Small intestine (tissue), 7 donors: ENCODE measurements around the gene CD300A. TPM values are rescaled to one million over a fixed set of nuclear protein-coding genes. Genes with fewer than 3 reads are reported as not detected.

Source experiments
- DNase-seq, 2 donors: peaks; one replicate each; pipeline versions ENCODE4 v3.0.0 to v3.0.0-alpha.2; 2013
- FAIRE-seq: peaks from 2 replicates; lab custom pipeline; 2012; peaks lifted over from hg19 to GRCh38; lab: Jason Lieb, UNC
- H3K27ac ChIP-seq, 3 donors: one replicate each; pipeline ENCODE4 v1.5.1; 2013; ENCODE audit warnings: low read length in 2 of 3, mild to moderate bottlenecking in 2 of 3, control low read depth in 1 of 3, inconsistent platforms in 1 of 3, low read depth in 1 of 3, moderate library complexity in 1 of 3
- H3K27me3 ChIP-seq, 3 donors: one replicate each; pipeline ENCODE4 v1.6.1; 2013; ENCODE audit warnings: low read length in 3 of 3, inconsistent platforms in 1 of 3; ENCODE audit not compliant: control insufficient read depth in 3 of 3, insufficient read depth in 3 of 3
- H3K36me3 ChIP-seq, 3 donors: one replicate each; pipeline ENCODE4 v1.6.1; 2013; ENCODE audit warnings: low read length in 3 of 3, inconsistent platforms in 1 of 3, low read depth in 1 of 3, mild to moderate bottlenecking in 1 of 3, moderate library complexity in 1 of 3; ENCODE audit not compliant: control insufficient read depth in 3 of 3, insufficient read depth in 2 of 3
- H3K4me1 ChIP-seq, 3 donors: one replicate each; pipeline ENCODE4 v1.6.1; 2013; ENCODE audit warnings: low read length in 2 of 3, inconsistent platforms in 1 of 3, low read depth in 1 of 3, mild to moderate bottlenecking in 1 of 3, moderate library complexity in 1 of 3; ENCODE audit not compliant: control insufficient read depth in 3 of 3, insufficient read depth in 2 of 3
- H3K4me3 ChIP-seq, 3 donors: one replicate each; pipeline ENCODE4 v1.5.1; 2013; ENCODE audit warnings: low read length in 3 of 3, control low read depth in 1 of 3, inconsistent platforms in 1 of 3, low read depth in 1 of 3, mild to moderate bottlenecking in 1 of 3, moderate library complexity in 1 of 3
- H3K9me3 ChIP-seq, 2 donors: one replicate each; pipeline ENCODE4 v1.6.1; 2013; ENCODE audit warnings: low read depth in 1 of 2, low read length in 1 of 2; ENCODE audit not compliant: control insufficient read depth in 2 of 2, insufficient read depth in 1 of 2
- WGBS, 3 donors: extraction: QIAGEN DNeasy Blood & Tissue Kit; methylation state at CpG; one replicate each; pipeline ENCODE4 v1.1.7; 2013; 5-methylcytosine and 5-hydroxymethylcytosine counted together
- polyA plus RNA-seq, 4 donors: library from polyadenylated mRNA; stranded (reverse) in 3 of 4; unstranded in 1 of 4; fragments of 200-250 nt in 3 of 4; fragments of 120-200 nt in 1 of 4; gene quantifications; one replicate each; pipeline versions ENCODE4 v1.2.1 to v1.2.3, GENCODE V29; 2013
- donor health status: healthy with polysubstance abuse.
- donor health status: control.
- donor health status: control.
- donor health status: Bipolar disorder and iron deficiency.
- donor health status: healthy.

CD300A gene
- polyA plus RNA-seq, 4 donors: 1.1 to 5.9 (median 5.4) TPM

DNA sequence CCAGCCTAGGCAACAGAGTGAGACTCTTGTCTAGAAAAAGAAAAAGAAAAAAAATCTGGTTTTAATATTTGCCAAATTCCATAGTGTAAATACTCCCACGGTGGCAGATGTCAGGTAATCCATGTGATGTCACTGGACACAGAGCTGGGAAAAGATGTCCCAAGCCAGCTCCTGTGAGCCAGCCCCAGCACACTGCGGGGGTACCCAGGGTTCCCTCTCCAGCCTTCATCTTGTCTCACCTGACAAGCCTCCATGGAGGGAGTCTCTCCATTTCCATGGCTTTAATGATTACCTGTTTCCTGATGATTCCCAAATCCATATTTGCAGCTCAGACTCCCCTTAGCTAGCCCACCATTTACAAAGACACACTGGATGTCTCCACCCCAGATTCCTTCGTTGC lies 60.2 kb downstream of the CD300A start:
- no peak overlapping the region for H3K4me3 ChIP-seq
- no peaks in the 10 kb centered on the region for H3K36me3 ChIP-seq
- H3K9me3 ChIP-seq: peaks cover 0 to 6% of the 10 kb centered on the region in 2 donors
- 59 to 66% (median 62%) methylated on average over 3 of the region's 3 CpGs for WGBS, 3 donors
- no peak for FAIRE-seq
- H3K27ac ChIP-seq: no peak overlapping the region
- DNase-seq: no peak
- no peaks in the 10 kb centered on the region for H3K4me1 ChIP-seq
- no peaks in the 10 kb centered on the region for H3K27me3 ChIP-seq

- 81 to 87% (median 82%) methylated on average over 5 of the region's 5 CpGs for WGBS, 3 donors
- H3K27ac ChIP-seq: no peak overlapping the region
- H3K36me3 ChIP-seq: no peaks in the 10 kb centered on the region
- FAIRE-seq (no peak), DNase-seq (no peak)
- H3K27me3 ChIP-seq: no peaks in the 10 kb centered on the region
- peaks cover 0 to 6% of the 10 kb centered on the region in 2 donors for H3K9me3 ChIP-seq
- H3K4me1 ChIP-seq: no peaks in the 10 kb centered on the region
- H3K4me3 ChIP-seq: no peak overlapping the region
Observed at GRCh38 chr17:74527081-74527480, 60.6 kb downstream of the CD300A start.

DNA sequence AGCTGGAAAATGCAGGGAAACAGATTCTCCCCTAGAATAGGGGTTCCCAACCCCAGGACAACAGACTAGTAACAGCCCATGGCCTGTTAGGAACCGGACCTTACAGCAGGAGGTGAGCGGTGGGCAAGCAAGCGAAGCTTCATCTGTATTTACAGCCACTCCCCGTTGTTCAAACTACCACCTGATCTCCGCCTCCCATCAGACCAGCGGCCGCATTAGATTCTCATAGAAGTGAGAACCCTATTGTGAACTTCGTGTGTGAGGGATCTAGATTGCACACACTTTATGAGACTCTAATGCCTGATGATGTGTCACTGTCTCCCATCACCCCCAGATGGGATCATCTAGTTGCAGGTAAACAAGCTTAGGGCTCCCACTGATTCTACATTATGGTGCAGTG lies 61.3 kb downstream of the CD300A start:
- H3K27ac ChIP-seq: no peak overlapping the region
- no peak overlapping the region for H3K4me3 ChIP-seq
- FAIRE-seq: no peak
- H3K36me3 ChIP-seq: no peaks in the 10 kb centered on the region
- no peaks in the 10 kb centered on the region for H3K4me1 ChIP-seq
- no peak for DNase-seq
- no peaks in the 10 kb centered on the region for H3K27me3 ChIP-seq
- peaks cover 0 to 6% of the 10 kb centered on the region in 2 donors for H3K9me3 ChIP-seq
- WGBS, 3 donors: 67 to 86% (median 73%) methylated on average over 8 of the region's 8 CpGs

DNA sequence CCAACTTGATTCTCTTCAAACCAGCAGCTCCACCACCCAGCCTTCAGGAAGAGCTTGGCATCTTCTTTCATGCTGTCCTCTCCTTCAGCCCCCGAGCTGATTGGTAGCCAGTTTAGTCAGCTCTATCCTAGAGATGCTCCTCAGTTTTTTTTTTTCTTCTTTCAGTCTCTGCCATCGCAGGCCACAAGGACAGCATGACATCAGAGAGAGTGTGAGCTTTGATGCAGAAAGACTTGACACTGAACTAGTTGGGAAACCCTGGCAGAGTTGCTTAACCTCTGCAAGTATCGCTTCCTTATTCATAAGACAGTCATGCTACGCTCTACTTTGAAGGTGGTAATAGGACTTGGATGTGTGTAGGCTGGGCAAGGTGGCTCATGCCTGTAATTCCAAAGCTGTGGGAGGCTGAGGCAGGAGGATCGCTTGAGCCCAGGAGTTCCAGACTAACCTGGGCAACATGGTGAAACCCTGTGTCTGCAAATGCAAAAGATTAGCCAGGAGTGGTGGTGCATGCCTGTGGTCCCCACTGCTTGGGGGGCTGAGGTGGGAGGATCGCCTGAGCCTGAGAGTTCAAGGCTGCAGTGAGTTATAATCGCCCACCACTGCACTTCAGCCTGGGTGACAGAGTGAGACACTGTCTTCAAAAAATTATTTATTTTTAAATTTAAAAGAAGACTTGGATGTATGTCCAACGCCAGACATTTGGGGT lies 62.2 kb downstream of the CD300A start:
- 77 to 79% (median 79%) methylated on average over 8 of the region's 8 CpGs for WGBS, 3 donors
- Histone ChIP-seq H3K9me3 (no peaks in the 10 kb centered on the region), H3K4me1 (no peaks in the 10 kb centered on the region), H3K4me3 (no peak overlapping the region), H3K36me3 (no peaks in the 10 kb centered on the region), H3K27ac (no peak overlapping the region), H3K27me3 (no peaks in the 10 kb centered on the region)
- no peak for FAIRE-seq
- no peak for DNase-seq

GRCh38 chr17:74529243-74529642 lies 62.8 kb downstream of the CD300A start:
- DNase-seq (no peak), FAIRE-seq (no peak)
- 71 to 82% (median 76%) methylated on average over 5 of the region's 5 CpGs for WGBS, 3 donors

DNA sequence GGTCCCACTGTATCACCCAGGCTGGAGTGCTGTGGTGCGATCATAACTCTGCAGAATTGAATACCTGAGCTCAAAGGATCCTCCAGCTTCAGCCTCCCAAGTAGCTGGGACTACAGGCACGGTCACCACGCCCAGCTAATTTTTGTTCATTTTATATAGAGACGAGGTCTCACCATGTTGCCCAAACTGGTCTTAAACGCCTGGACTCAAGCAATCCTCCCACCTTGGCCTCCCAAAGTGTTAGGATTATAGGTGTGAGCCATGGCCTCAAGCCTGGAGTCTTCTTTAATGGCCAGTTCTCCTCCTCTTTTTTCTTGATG lies 64.4 kb downstream of the CD300A start:
- H3K27me3 ChIP-seq: no peaks in the 10 kb centered on the region
- 59 to 74% (median 73%) methylated on average over 5 of the region's 5 CpGs for WGBS, 3 donors
- H3K9me3 ChIP-seq: no peaks in the 10 kb centered on the region
- H3K4me1 ChIP-seq: no peaks in the 10 kb centered on the region
- DNase-seq (no peak), FAIRE-seq (no peak)
- no peaks in the 10 kb centered on the region for H3K36me3 ChIP-seq
- no peak overlapping the region for H3K4me3 ChIP-seq
- no peak overlapping the region for H3K27ac ChIP-seq

More at GRCh38 chr17:74529243-74529642, 62.8 kb downstream of the CD300A start:
- Histone ChIP-seq H3K9me3 (no peaks in the 10 kb centered on the region), H3K36me3 (no peaks in the 10 kb centered on the region), H3K4me3 (no peak overlapping the region), H3K4me1 (no peaks in the 10 kb centered on the region), H3K27me3 (no peaks in the 10 kb centered on the region), H3K27ac (no peak overlapping the region)

GRCh38 chr17:74531231-74531761 lies 64.9 kb downstream of the CD300A start, which contains the start of gene CD300LB:
Gene CD300LB (minus strand): TSS chr17:74531475. CDS start chr17:74531350, 125 bp downstream.
- no peaks in the 10 kb centered on the region for H3K4me1 ChIP-seq
- DNase-seq (no peak), FAIRE-seq (no peak)
- no peaks in the 10 kb centered on the region for H3K9me3 ChIP-seq
- H3K4me3 ChIP-seq: no peak within 1 kb of the TSS
- no peaks in the 10 kb centered on the region for H3K36me3 ChIP-seq
- no peaks in the 10 kb centered on the region for H3K27me3 ChIP-seq
- no peak within 1 kb of the TSS for H3K27ac ChIP-seq
- 44 to 63% (median 55%) methylated on average over 10 of the region's 10 CpGs for WGBS, 3 donors

GRCh38 chr17:74532115-74532514 lies 65.7 kb downstream of the CD300A start:
- Histone ChIP-seq H3K27ac (no peak overlapping the region), H3K27me3 (no peaks in the 10 kb centered on the region), H3K4me1 (no peaks in the 10 kb centered on the region), H3K4me3 (no peak overlapping the region), H3K36me3 (no peaks in the 10 kb centered on the region), H3K9me3 (no peaks in the 10 kb centered on the region)
- WGBS, 3 donors: 54 to 74% (median 54%) methylated on average over 10 of the region's 10 CpGs
- no peak for DNase-seq
- FAIRE-seq: no peak
